Activated CD4-positive, CD25-positive, alpha-beta regulatory T cell (primary cell): Measurements from ENCODE around the gene BDH1.

Experiments used
- DNase-seq, 4 experiments: peaks; one replicate each; lab custom pipeline; 2025; lab: John Stamatoyannopoulos, UW

BDH1 gene

GRCh38 chr3:197504641-197505121 is 51.1 kb downstream of the BDH1 start:
- no peak for DNase-seq

GRCh38 chr3:197504229-197504628 is 51.5 kb downstream of the BDH1 start:
- DNase-seq, result no peak

GRCh38 chr3:197503652-197504051 is 52.1 kb downstream of the BDH1 start:
- no peak for DNase-seq

GRCh38 chr3:197501879-197502620 is 53.7 kb downstream of the BDH1 start:
- DNase-seq, result no peak

- no peak for DNase-seq
Observed at GRCh38 chr3:197501496-197501878, 54.3 kb downstream of the BDH1 start.

- DNase-seq, result no peak
Observed at GRCh38 chr3:197500812-197501211, 55.0 kb downstream of the BDH1 start.

GRCh38 chr3:197499427-197499826 is 56.3 kb downstream of the BDH1 start:
- no peak for DNase-seq

GRCh38 chr3:197498499-197499241 is 57.1 kb downstream of the BDH1 start:
- no peak for DNase-seq

GRCh38 chr3:197496746-197497125 is 59.0 kb downstream of the BDH1 start:
- no peak for DNase-seq

- DNase-seq, result no peak
Observed at GRCh38 chr3:197495999-197496745, 59.6 kb downstream of the BDH1 start.

GRCh38 chr3:197495499-197495898 is 60.3 kb downstream of the BDH1 start:
- DNase-seq, result no peak

GRCh38 chr3:197495059-197495455 is 60.7 kb downstream of the BDH1 start:
- DNase-seq, result no peak

GRCh38 chr3:197494366-197495058 is 61.3 kb downstream of the BDH1 start:
- no peak for DNase-seq

GRCh38 chr3:197493049-197493448 is 62.7 kb downstream of the BDH1 start:
- DNase-seq, result no peak

GRCh38 chr3:197491923-197492664 is 63.7 kb downstream of the BDH1 start:
- no peak for DNase-seq

- no peak for DNase-seq
Observed at GRCh38 chr3:197491478-197491877, 64.3 kb downstream of the BDH1 start.

GRCh38 chr3:197490098-197491058 is 65.4 kb downstream of the BDH1 start:
- DNase-seq, result no peak

- no peak for DNase-seq
Observed at GRCh38 chr3:197487911-197488391, 67.8 kb downstream of the BDH1 start.

GRCh38 chr3:197486861-197487260 is 68.9 kb downstream of the BDH1 start:
- no peak for DNase-seq

- no peak for DNase-seq
Observed at GRCh38 chr3:197485143-197485542, 70.6 kb downstream of the BDH1 start.
